ENCODE results near the gene MMP19. TPM values are rescaled to one million over a fixed set of nuclear protein-coding genes. Genes with fewer than 3 reads are reported as not detected.
A peak's percentile ranks its signal among the peaks of the same experiment; 100 is the strongest.

MMP19 gene
- total RNA-seq, 4 donors from 2014 or later, result 1.4 to 29.5 (median 7.2) TPM

DNA sequence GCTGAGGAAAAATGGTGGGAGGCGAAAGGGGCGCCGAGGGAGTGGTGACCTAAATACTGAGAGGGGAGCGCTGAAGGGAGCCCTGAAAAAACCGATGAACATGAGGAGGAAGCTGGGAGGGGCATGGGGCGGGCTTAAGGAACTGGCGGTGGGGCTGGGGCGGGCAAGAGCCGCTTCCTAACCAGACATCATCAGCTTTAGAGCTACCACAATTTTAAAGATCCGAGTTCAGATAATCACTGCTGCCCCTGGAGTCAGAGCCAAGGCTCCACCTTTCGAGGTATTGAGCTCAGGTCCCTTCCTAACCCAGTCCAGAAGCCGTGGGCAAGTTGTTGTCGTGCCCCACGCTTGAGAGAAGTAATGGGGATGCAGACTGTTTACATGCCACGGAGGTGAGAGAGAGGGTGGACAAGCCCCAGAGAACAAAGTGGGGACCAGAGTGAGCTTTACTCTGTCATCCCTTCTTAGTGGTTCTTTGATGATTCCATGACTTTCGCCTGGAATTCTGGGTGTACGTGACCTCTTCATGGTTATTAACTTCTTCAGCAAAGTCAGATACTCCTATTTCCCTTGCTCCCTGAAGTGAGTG is 24.5 kb downstream of the MMP19 start:
- peak overlapping the region; percentile 42 to 81 for H3K4me3 ChIP-seq
- no peaks in the 10 kb centered on the region for H3K9me3 ChIP-seq
- peak overlapping the region; percentile 47 to 93 (median 89) for H3K27ac ChIP-seq
- H3K27me3 ChIP-seq, result no peaks in the 10 kb centered on the region
- 0% methylated on average over 1 to 17 of the region's 17 CpGs for WGBS, 2 donors (ENCODE audit: low coverage in 1 of 2)
- TF ChIP-seq, protein P1, sequence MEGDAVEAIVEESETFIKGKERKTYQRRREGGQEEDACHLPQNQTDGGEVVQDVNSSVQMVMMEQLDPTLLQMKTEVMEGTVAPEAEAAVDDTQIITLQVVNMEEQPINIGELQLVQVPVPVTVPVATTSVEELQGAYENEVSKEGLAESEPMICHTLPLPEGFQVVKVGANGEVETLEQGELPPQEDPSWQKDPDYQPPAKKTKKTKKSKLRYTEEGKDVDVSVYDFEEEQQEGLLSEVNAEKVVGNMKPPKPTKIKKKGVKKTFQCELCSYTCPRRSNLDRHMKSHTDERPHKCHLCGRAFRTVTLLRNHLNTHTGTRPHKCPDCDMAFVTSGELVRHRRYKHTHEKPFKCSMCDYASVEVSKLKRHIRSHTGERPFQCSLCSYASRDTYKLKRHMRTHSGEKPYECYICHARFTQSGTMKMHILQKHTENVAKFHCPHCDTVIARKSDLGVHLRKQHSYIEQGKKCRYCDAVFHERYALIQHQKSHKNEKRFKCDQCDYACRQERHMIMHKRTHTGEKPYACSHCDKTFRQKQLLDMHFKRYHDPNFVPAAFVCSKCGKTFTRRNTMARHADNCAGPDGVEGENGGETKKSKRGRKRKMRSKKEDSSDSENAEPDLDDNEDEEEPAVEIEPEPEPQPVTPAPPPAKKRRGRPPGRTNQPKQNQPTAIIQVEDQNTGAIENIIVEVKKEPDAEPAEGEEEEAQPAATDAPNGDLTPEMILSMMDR (IDR thresholded peaks at IDR 0.05), result no peak
- TF ChIP-seq EP300 (IDR thresholded peaks at IDR 0.05), result no peak
- TF ChIP-seq POLR2AphosphoS5 (IDR thresholded peaks at IDR 0.05), result peak; percentile 7
- TF ChIP-seq POLR2A (IDR thresholded peaks at IDR 0.05), result no peak
- peaks cover 0 to 59% of the 10 kb centered on the region in 2 donors for H3K36me3 ChIP-seq
- peak; percentile 53 for ATAC-seq
- H3K4me1 ChIP-seq, result peaks cover 0 to 48% (median 22%) of the 10 kb centered on the region in 3 donors

DNA sequence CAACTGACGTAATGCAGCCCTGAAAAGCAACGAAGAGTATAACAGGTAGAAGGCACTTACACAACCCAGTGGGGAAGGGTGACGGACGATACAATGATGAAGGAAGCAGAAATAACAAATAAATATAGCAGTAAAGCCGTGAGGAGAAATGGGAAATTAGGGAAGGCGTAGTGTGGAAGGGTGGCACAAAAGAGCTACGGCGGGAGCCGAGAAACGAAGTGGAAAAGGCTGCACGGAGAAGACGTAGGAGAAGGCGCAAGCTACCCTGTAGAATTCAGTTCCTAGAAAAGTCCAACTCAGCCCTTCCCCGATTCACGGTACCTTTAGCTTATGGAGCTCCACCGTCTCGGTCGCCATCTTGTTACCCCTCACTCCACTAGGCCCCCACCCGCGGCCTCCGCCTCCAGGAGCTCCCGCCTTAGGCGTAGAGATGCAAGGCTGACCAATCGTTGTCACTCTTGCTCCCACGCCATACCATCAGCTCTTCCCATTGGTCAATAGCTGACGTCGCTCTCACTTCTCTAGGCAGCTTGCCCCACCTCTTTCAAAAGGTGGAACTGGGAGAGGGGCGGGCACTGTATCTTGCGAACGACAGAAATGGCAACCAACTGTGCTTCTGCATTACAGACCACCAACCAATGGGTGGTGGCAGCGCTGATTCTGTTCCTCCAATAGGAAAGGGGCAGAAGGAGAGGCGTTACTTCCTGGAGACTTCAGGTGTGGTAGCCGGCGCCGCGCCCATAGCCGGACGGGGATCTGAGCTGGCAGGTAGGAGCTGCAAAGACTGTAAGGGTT is 25.2 kb downstream of the MMP19 start, which contains the start of the genes ORMDL2 and SARNP:
TSS of gene ORMDL2 (plus strand) at position 697 of the 795 bp plus-strand sequence. CDS start 959 bp downstream, outside the sequence.
TSS of gene SARNP (minus strand) at position 380 of the 795 bp plus-strand sequence. CDS start at position 357, 23 bp downstream.
- peak; percentile 99 for ATAC-seq
- TF ChIP-seq POLR2A (IDR thresholded peaks at IDR 0.05) (peak; percentile 40 to 62), POLR2AphosphoS5 (IDR thresholded peaks at IDR 0.05) (peak; percentile 82), EP300 (IDR thresholded peaks at IDR 0.05) (no peak)
- TF ChIP-seq, protein P1 (IDR thresholded peaks at IDR 0.05), result no peak
- WGBS, 2 donors (ENCODE audit: low coverage in 1 of 2), result 1 to 2% methylated on average over 23 to 35 of the region's 38 CpGs
- Histone ChIP-seq H3K36me3 (peaks cover 0 to 57% of the 10 kb centered on the region in 2 donors), H3K4me1 (peaks cover 0 to 54% (median 22%) of the 10 kb centered on the region in 3 donors), H3K27me3 (no peaks in the 10 kb centered on the region), H3K27ac (peak within 1 kb of the TSS; percentile 87 to 93 (median 89)), H3K9me3 (no peaks in the 10 kb centered on the region), H3K4me3 (peak within 1 kb of the TSS; percentile 81 to 92)

DNA sequence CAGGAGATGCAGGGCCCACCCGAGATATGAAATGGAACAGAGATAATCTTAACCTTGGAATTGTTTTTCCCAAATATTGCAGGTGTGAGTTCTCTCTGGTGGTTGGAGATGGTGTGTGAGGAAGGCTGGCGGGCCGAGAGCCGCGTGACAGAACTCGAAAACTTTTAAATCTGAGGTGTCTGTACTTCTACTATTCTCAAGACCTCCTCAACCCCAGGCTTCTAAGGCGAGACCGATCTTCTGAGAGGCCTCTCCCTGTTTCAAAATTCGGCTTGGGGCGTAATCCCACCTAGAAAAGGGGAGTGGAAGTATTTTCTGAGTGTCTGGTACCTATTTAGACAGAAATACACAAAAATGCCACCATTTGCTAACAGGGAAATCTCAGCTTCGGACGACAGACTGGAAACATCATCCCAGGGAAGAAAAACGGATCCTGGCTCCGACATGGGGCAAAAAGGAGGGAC is 25.8 kb downstream of the MMP19 start:
- Histone ChIP-seq H3K4me1 (peaks cover 0 to 60% (median 22%) of the 10 kb centered on the region in 3 donors), H3K27ac (peak overlapping the region; percentile 85 to 93 (median 88)), H3K27me3 (no peaks in the 10 kb centered on the region), H3K4me3 (peak overlapping the region; percentile 81 to 92), H3K36me3 (peaks cover 0 to 51% of the 10 kb centered on the region in 2 donors), H3K9me3 (no peaks in the 10 kb centered on the region)
- ATAC-seq, result no peak
- 0% methylated on average over 12 to 14 of the region's 14 CpGs for WGBS, 2 donors (ENCODE audit: low coverage in 1 of 2)
- TF ChIP-seq POLR2A (IDR thresholded peaks at IDR 0.05) (no peak), POLR2AphosphoS5 (IDR thresholded peaks at IDR 0.05) (no peak), EP300 (IDR thresholded peaks at IDR 0.05) (no peak)
- TF ChIP-seq, protein P1 (IDR thresholded peaks at IDR 0.05), result no peak

- H3K27me3 ChIP-seq, result no peaks in the 10 kb centered on the region
- H3K4me1 ChIP-seq, result peaks cover 0 to 70% (median 22%) of the 10 kb centered on the region in 3 donors
- TF ChIP-seq EP300 (IDR thresholded peaks at IDR 0.05) (no peak), POLR2A (IDR thresholded peaks at IDR 0.05) (no peak), POLR2AphosphoS5 (IDR thresholded peaks at IDR 0.05) (no peak)
- TF ChIP-seq, protein P1 (IDR thresholded peaks at IDR 0.05), result no peak
- ATAC-seq, result no peak
- WGBS, 2 donors (ENCODE audit: low coverage in 1 of 2), result 72 to 91% methylated on average over 4 to 6 of the region's 12 CpGs
- peaks cover 0 to 36% of the 10 kb centered on the region in 2 donors for H3K36me3 ChIP-seq
- no peaks in the 10 kb centered on the region for H3K9me3 ChIP-seq
- H3K4me3 ChIP-seq, result peak overlapping the region in 1 of 2 donors; percentile 81
- no peak overlapping the region for H3K27ac ChIP-seq
These were observed 27.3 kb downstream of the MMP19 start for GRCh38 chr12:55815473-55815872.

Measured in gastroesophageal sphincter (tissue), 4 donors.